ENCODE measurements around the gene CCR5.
"Not testable (repeated sequence)": the region's sequence is repeated elsewhere in the genome, so short reads cannot be mapped to it uniquely, and the experiment has no call there.

CCR5 gene

GRCh38 chr3:46400846-46401245 lies 30.1 kb downstream of the CCR5 start:
- Histone ChIP-seq H3K36me3 (ENCODE audit: insufficient read depth, low read length) (no peaks in the 10 kb centered on the region), H3K9ac (ENCODE audit: low read depth, low read length) (no peak overlapping the region), H3K4me1 (ENCODE audit: insufficient read depth, low read length) (no peaks in the 10 kb centered on the region), H3K9me3 (ENCODE audit: control insufficient read depth, insufficient read depth, low read length) (no peaks in the 10 kb centered on the region)

GRCh38 chr3:46401579-46401978 lies 30.8 kb downstream of the CCR5 start:
- no peak overlapping the region for H3K9ac ChIP-seq (ENCODE audit: low read depth, low read length)
- no peaks in the 10 kb centered on the region for H3K36me3 ChIP-seq (ENCODE audit: insufficient read depth, low read length)
- no peaks in the 10 kb centered on the region for H3K9me3 ChIP-seq (ENCODE audit: control insufficient read depth, insufficient read depth, low read length)
- H3K4me1 ChIP-seq (ENCODE audit: insufficient read depth, low read length) = no peaks in the 10 kb centered on the region

DNA sequence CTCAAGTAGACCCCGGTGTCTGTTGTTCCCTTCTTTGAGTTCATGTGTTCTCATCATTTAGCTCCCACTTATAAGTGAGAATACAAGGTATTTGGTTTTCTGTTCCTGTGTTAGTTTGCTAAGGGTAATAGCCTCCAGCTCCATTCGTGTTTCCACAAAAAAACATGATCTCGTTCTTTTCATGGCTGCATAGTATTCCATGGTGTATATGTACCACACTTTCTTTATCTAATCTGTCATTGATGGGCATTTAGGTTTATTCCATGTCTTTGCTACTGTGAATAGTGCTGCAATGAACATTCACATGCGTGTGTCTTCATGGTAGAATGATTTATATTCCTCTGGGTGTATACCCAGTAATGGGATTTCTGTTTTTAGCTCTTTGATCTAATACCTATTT lies 32.2 kb downstream of the CCR5 start:
- H3K4me1 ChIP-seq (ENCODE audit: insufficient read depth, low read length); H3K36me3 ChIP-seq (ENCODE audit: insufficient read depth, low read length); H3K9me3 ChIP-seq (ENCODE audit: control insufficient read depth, insufficient read depth, low read length); H3K9ac ChIP-seq (ENCODE audit: low read depth, low read length): not testable (repeated sequence)

GRCh38 chr3:46405301-46406019 lies 34.7 kb downstream of the CCR5 start:
- no peaks in the 10 kb centered on the region; the same call in 1 of the 2 replicates for H3K4me1 ChIP-seq (ENCODE audit: insufficient read depth, low read length)
- no peaks in the 10 kb centered on the region for H3K36me3 ChIP-seq (ENCODE audit: insufficient read depth, low read length)
- H3K9me3 ChIP-seq (ENCODE audit: control insufficient read depth, insufficient read depth, low read length) = no peaks in the 10 kb centered on the region
- no peak overlapping the region for H3K9ac ChIP-seq (ENCODE audit: low read depth, low read length)

DNA sequence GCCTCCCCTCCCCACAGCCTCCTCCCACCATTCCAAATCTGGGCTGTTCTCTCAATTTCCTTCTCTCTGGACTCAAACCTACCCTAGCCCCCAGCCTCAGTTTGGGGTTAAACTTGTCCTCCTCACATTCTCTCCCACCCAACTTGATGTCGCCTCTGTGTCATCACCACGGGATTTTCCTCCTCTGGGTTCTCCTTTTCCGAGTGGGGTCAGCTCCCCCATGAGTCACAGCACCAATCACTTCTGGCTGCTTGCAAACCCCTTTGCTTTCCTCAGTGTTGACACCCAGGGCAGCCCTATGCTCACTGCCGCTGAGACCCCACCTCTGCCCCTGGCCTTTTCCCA lies 35.7 kb downstream of the CCR5 start:
- no peaks in the 10 kb centered on the region; the same call in 1 of the 2 replicates for H3K4me1 ChIP-seq (ENCODE audit: insufficient read depth, low read length)
- H3K9me3 ChIP-seq (ENCODE audit: control insufficient read depth, insufficient read depth, low read length) = no peaks in the 10 kb centered on the region
- H3K36me3 ChIP-seq (ENCODE audit: insufficient read depth, low read length) = no peaks in the 10 kb centered on the region
- H3K9ac ChIP-seq (ENCODE audit: low read depth, low read length) = no peak overlapping the region

DNA sequence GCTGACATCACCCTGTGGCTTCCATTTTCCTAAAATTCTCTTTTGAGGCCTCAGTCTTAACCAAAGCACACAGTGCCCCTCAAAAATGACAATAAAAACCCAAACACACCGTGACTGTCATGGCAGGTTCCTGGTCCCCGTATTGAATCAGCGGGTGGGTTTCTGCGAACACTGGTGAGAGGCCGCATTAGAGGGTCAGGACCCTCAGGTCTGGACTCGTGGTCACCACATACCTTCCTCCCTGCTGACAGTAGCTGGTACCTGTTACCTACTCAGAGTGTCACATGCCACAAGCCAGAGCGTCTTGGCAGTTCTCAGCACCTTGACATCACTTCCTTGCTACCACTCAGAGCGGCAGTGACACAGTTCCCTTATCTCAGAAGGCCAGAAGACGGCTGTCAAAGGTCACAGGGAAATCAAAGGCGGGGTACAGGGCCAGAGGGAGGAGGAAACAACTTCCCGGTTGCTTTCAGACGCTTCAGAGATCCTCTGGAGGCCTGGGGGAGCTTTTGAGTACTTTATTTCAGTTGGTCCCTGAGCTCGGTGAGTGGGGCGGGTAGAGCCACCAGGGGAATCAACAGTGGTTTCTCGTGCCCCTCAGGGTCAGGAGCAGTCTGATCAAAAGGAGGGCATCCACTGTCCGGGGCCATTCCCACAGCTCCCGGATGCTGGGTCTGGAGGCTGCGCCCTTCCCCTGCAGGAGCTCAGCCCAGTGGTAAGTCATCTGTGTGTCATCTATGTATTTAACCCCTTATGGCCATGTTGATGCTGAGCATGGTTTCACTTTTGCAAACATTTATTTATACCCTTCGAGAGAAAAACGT lies 36.3 kb downstream of the CCR5 start, which contains the start of the genes CCR5AS and CCRL2:
CCR5AS (minus strand) TSS at position 279 of the 824 bp plus-strand sequence.
CCRL2 (plus strand) TSS at position 472 of the 824 bp plus-strand sequence. CDS start 821 bp downstream, outside the sequence.
- H3K9me3 ChIP-seq (ENCODE audit: control insufficient read depth, insufficient read depth, low read length) = no peaks in the 10 kb centered on the region
- H3K9ac ChIP-seq (ENCODE audit: low read depth, low read length) = no peak within 1 kb of the TSS
- no peaks in the 10 kb centered on the region for H3K36me3 ChIP-seq (ENCODE audit: insufficient read depth, low read length)
- no peaks in the 10 kb centered on the region; the same call in 1 of the 2 replicates for H3K4me1 ChIP-seq (ENCODE audit: insufficient read depth, low read length)

DNA sequence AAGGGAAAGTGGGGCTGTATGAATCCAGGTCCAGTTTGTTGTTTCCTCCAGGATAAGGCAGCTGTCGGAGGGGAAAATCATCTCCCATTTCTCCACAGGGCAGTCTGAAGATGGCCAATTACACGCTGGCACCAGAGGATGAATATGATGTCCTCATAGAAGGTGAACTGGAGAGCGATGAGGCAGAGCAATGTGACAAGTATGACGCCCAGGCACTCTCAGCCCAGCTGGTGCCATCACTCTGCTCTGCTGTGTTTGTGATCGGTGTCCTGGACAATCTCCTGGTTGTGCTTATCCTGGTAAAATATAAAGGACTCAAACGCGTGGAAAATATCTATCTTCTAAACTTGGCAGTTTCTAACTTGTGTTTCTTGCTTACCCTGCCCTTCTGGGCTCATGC lies 37.2 kb downstream of the CCR5 start:
- Histone ChIP-seq H3K36me3 (ENCODE audit: insufficient read depth, low read length) (no peaks in the 10 kb centered on the region), H3K4me1 (ENCODE audit: insufficient read depth, low read length) (no peaks in the 10 kb centered on the region; the same call in 1 of the 2 replicates), H3K9ac (ENCODE audit: low read depth, low read length) (no peak overlapping the region)

DNA sequence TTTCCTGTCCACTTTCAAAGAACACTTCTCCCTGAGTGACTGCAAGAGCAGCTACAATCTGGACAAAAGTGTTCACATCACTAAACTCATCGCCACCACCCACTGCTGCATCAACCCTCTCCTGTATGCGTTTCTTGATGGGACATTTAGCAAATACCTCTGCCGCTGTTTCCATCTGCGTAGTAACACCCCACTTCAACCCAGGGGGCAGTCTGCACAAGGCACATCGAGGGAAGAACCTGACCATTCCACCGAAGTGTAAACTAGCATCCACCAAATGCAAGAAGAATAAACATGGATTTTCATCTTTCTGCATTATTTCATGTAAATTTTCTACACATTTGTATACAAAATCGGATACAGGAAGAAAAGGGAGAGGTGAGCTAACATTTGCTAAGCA lies 38.1 kb downstream of the CCR5 start:
- Histone ChIP-seq H3K36me3 (ENCODE audit: insufficient read depth, low read length) (no peaks in the 10 kb centered on the region), H3K4me1 (ENCODE audit: insufficient read depth, low read length) (no peaks in the 10 kb centered on the region; the same call in 1 of the 2 replicates), H3K9ac (ENCODE audit: low read depth, low read length) (no peak overlapping the region), H3K9me3 (ENCODE audit: control insufficient read depth, insufficient read depth, low read length) (no peaks in the 10 kb centered on the region)

More for the DNA sequence above, 37.2 kb downstream of the CCR5 start:
- no peaks in the 10 kb centered on the region for H3K9me3 ChIP-seq (ENCODE audit: control insufficient read depth, insufficient read depth, low read length)

- Histone ChIP-seq H3K36me3 (ENCODE audit: insufficient read depth, low read length) (no peaks in the 10 kb centered on the region), H3K9ac (ENCODE audit: low read depth, low read length) (no peak overlapping the region), H3K4me1 (ENCODE audit: insufficient read depth, low read length) (no peaks in the 10 kb centered on the region; the same call in 1 of the 2 replicates), H3K9me3 (ENCODE audit: control insufficient read depth, insufficient read depth, low read length) (no peaks in the 10 kb centered on the region)
Measured at GRCh38 chr3:46409739-46410489, 39.2 kb downstream of the CCR5 start.

- H3K4me1 ChIP-seq (ENCODE audit: insufficient read depth, low read length) = no peaks in the 10 kb centered on the region; the same call in 1 of the 2 replicates
- no peaks in the 10 kb centered on the region for H3K36me3 ChIP-seq (ENCODE audit: insufficient read depth, low read length)
- H3K9ac ChIP-seq (ENCODE audit: low read depth, low read length) = no peak overlapping the region
- no peaks in the 10 kb centered on the region for H3K9me3 ChIP-seq (ENCODE audit: control insufficient read depth, insufficient read depth, low read length)
Measured at GRCh38 chr3:46410669-46411068, 39.9 kb downstream of the CCR5 start.

- Histone ChIP-seq H3K4me1 (ENCODE audit: insufficient read depth, low read length) (no peaks in the 10 kb centered on the region; the same call in 1 of the 2 replicates), H3K36me3 (ENCODE audit: insufficient read depth, low read length) (no peaks in the 10 kb centered on the region), H3K9me3 (ENCODE audit: control insufficient read depth, insufficient read depth, low read length) (no peaks in the 10 kb centered on the region), H3K9ac (ENCODE audit: low read depth, low read length) (no peak overlapping the region)
Measured at GRCh38 chr3:46411271-46411670, 40.5 kb downstream of the CCR5 start.

DNA sequence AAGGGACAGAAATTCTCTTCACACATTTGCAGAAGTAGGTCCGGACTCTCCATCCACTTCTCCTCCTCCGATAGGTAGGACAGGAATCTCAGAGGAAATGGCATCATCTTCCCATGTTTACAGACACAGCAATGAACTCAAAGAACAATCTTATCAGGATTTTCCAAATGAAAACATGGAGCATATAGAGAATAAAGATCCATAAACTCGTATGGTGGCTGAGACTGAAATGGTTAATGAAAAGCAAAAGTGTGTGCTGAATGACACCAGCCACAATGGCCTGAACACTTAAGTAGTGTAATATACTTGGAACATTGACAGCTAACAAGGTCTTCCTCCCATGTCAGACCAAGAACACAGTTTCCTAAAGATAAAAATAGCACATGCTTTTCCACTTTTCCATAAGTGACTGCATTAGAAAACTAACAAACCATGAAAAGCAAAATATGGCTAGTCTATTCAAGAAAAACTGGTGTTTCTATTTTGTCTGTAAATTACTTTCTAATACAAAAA lies 42.1 kb downstream of the CCR5 start:
- H3K9me3 ChIP-seq (ENCODE audit: control insufficient read depth, insufficient read depth, low read length) = no peaks in the 10 kb centered on the region
- no peak overlapping the region for H3K9ac ChIP-seq (ENCODE audit: low read depth, low read length)
- H3K4me1 ChIP-seq (ENCODE audit: insufficient read depth, low read length) = no peaks in the 10 kb centered on the region
- no peaks in the 10 kb centered on the region for H3K36me3 ChIP-seq (ENCODE audit: insufficient read depth, low read length)

DNA sequence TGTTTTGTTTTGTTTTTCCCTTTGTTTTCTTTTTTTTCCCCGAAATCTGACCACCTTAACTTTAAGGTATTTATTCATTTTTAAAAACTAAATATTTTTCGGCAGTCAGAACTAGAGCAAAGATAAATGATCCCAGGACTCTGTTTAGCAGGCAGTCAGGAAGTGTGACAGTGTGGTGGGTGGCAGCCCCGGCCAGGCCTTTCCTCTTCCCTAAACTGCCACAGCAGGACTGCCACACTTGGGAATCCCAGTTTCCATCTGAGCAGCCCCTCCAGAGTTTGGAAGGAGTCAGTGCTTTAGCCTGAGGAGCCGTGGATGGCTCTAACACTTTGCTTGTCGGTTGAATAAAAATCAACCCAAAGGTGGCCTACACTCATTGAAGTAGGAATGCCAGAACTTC lies 43.2 kb downstream of the CCR5 start:
- Histone ChIP-seq H3K9ac (ENCODE audit: low read depth, low read length) (no peak overlapping the region), H3K36me3 (ENCODE audit: insufficient read depth, low read length) (no peaks in the 10 kb centered on the region), H3K9me3 (ENCODE audit: control insufficient read depth, insufficient read depth, low read length) (no peaks in the 10 kb centered on the region), H3K4me1 (ENCODE audit: insufficient read depth, low read length) (0 out of 2 replicates have a peak, but pooled peaks cover 4% of the 10 kb centered on the region)

DNA sequence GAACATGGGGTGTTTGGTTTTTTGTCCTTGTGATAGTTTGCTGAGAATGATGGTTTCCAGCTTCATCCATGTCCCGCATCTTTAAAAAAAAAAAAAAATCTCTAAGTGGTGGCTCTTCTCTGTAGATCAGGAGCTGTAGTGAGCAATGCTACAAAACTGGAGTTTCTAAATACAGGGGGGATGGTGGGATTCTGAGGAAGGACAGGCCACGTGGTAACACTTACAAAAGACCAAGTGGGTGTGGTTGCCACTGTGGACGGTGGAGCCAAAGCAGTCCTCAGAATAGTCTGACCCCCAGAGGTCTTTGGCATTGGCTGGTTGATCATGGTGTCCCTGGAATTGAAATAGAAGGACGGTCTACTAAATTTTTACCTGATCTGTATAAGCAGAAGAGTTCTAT lies 44.0 kb downstream of the CCR5 start:
- Histone ChIP-seq H3K36me3 (ENCODE audit: insufficient read depth, low read length) (no peaks in the 10 kb centered on the region), H3K4me1 (ENCODE audit: insufficient read depth, low read length) (0 out of 2 replicates have a peak, but pooled peaks cover 4% of the 10 kb centered on the region), H3K9me3 (ENCODE audit: control insufficient read depth, insufficient read depth, low read length) (no peaks in the 10 kb centered on the region), H3K9ac (ENCODE audit: low read depth, low read length) (no peak overlapping the region)

Data from ES-I3 (cell line).